NT2/D1 (cell line): ENCODE data around the gene TTC21A.

ENCODE experiments used
- DNase-seq: peaks from one replicate; pipeline ENCODE4 v3.0.0-alpha.2; 2011; ENCODE audit warnings: low read depth, low spot score
- H3K27me3 ChIP-seq: 2 replicates; pipeline ENCODE4 v1.6.0; 2011; ENCODE audit warnings: mild to moderate bottlenecking; ENCODE audit not compliant: insufficient read length, insufficient read depth
- H3K36me3 ChIP-seq: 2 replicates; pipeline ENCODE4 v1.6.1; 2011; ENCODE audit warnings: mild to moderate bottlenecking, low read length, mixed read lengths; ENCODE audit not compliant: insufficient read depth, insufficient read length
- H3K4me1 ChIP-seq: 2 replicates; pipeline ENCODE4 v1.5.1; 2011; ENCODE audit not compliant: insufficient read depth, insufficient read length
- H3K4me3 ChIP-seq: 2 replicates; pipeline ENCODE4 v1.5.1; 2011; ENCODE audit warnings: low read depth; ENCODE audit not compliant: insufficient read length
- H3K9ac ChIP-seq: 2 replicates; pipeline ENCODE4 v1.6.0; 2011; ENCODE audit warnings: low read depth; ENCODE audit not compliant: insufficient read length
- H3K9me3 ChIP-seq: 2 replicates; pipeline ENCODE4 v1.5.1; 2011; ENCODE audit warnings: mild to moderate bottlenecking, low read length; ENCODE audit not compliant: insufficient read depth
- SUZ12 ChIP-seq: IDR thresholded peaks from 2 replicates; pipeline ENCODE4 v1.6.1; 2011; ENCODE audit not compliant: insufficient read length, insufficient read depth; ENCODE audit errors: extremely low read depth
- YY1 ChIP-seq: IDR thresholded peaks from 2 replicates; pipeline ENCODE4 v1.6.1; 2011; ENCODE audit not compliant: insufficient read length, insufficient read depth
- ZNF274 ChIP-seq: IDR thresholded peaks from 2 replicates; pipeline ENCODE4 v1.6.1; 2011; ENCODE audit warnings: mild to moderate bottlenecking, low read depth, low read length

TTC21A gene

GRCh38 chr3:39140341-39140971, 33.0 kb downstream of the TTC21A start:
- no peaks in the 10 kb centered on the region for H3K4me1 ChIP-seq
- peaks cover 60% of the 10 kb centered on the region for H3K36me3 ChIP-seq

GRCh38 chr3:39141171-39141995, 33.9 kb downstream of the TTC21A start:
- peaks cover 69% of the 10 kb centered on the region for H3K36me3 ChIP-seq
- no peak for DNase-seq
- no peak overlapping the region for H3K9ac ChIP-seq
- H3K27me3 ChIP-seq: no peaks in the 10 kb centered on the region
- no peak overlapping the region for H3K4me3 ChIP-seq
- peaks cover 3% of the 10 kb centered on the region for H3K4me1 ChIP-seq
- TF ChIP-seq YY1 (no peak), ZNF274 (no peak), SUZ12 (no peak)
- no peaks in the 10 kb centered on the region for H3K9me3 ChIP-seq

More at GRCh38 chr3:39140341-39140971, 33.0 kb downstream of the TTC21A start:
- Histone ChIP-seq H3K9me3 (no peaks in the 10 kb centered on the region), H3K9ac (no peak overlapping the region), H3K27me3 (no peaks in the 10 kb centered on the region), H3K4me3 (no peak overlapping the region)
- no peak for DNase-seq
- TF ChIP-seq YY1 (no peak), SUZ12 (no peak), ZNF274 (no peak)

GRCh38 chr3:39142067-39142466, 34.6 kb downstream of the TTC21A start:
- no peak for DNase-seq
- Histone ChIP-seq H3K27me3 (no peaks in the 10 kb centered on the region), H3K36me3 (peaks cover 72% of the 10 kb centered on the region), H3K4me1 (peaks cover 10% of the 10 kb centered on the region), H3K9ac (no peak overlapping the region), H3K9me3 (no peaks in the 10 kb centered on the region), H3K4me3 (no peak overlapping the region)
- TF ChIP-seq YY1 (no peak), SUZ12 (no peak), ZNF274 (no peak)

- no peak for TF ChIP-seq SUZ12
- TF ChIP-seq YY1: no peak
- no peak for TF ChIP-seq ZNF274
- H3K4me3 ChIP-seq: no peak overlapping the region
- H3K36me3 ChIP-seq: peaks cover 74% of the 10 kb centered on the region
- H3K27me3 ChIP-seq: no peaks in the 10 kb centered on the region
- H3K4me1 ChIP-seq: peaks cover 22% of the 10 kb centered on the region
- DNase-seq: no peak
- H3K9ac ChIP-seq: no peak overlapping the region
- no peaks in the 10 kb centered on the region for H3K9me3 ChIP-seq
These were observed 35.8 kb downstream of the TTC21A start for GRCh38 chr3:39143051-39143885.

- H3K9me3 ChIP-seq: no peaks in the 10 kb centered on the region
- peaks cover 78% of the 10 kb centered on the region for H3K36me3 ChIP-seq
- no peak overlapping the region for H3K4me3 ChIP-seq
- H3K4me1 ChIP-seq: peaks cover 29% of the 10 kb centered on the region
- H3K9ac ChIP-seq: no peak overlapping the region
- no peaks in the 10 kb centered on the region for H3K27me3 ChIP-seq
- DNase-seq: no peak
- TF ChIP-seq SUZ12 (no peak), YY1 (no peak), ZNF274 (no peak)
These were observed 36.7 kb downstream of the TTC21A start for GRCh38 chr3:39144095-39144747.

GRCh38 chr3:39144748-39145380, 37.4 kb downstream of the TTC21A start:
- Histone ChIP-seq H3K36me3 (peaks cover 81% of the 10 kb centered on the region), H3K9ac (no peak overlapping the region), H3K9me3 (no peaks in the 10 kb centered on the region), H3K27me3 (no peaks in the 10 kb centered on the region), H3K4me1 (peaks cover 32% of the 10 kb centered on the region), H3K4me3 (no peak overlapping the region)
- TF ChIP-seq YY1: no peak
- TF ChIP-seq ZNF274: no peak
- TF ChIP-seq SUZ12: no peak
- no peak for DNase-seq
